IMR-90 (cell line): ENCODE results near the gene CENPF. TPM values are rescaled to one million over a fixed set of nuclear protein-coding genes. Genes with fewer than 3 reads are reported as not detected.

Experiments used
- ATAC-seq: fragments of 200-7000 bp; cut with Tn5 transposase; 2 replicates; pipeline ENCODE4 v1.9.1; 2020; ENCODE audit warnings: low read depth, mild to moderate bottlenecking, moderate library complexity
- BruUV-seq: library from RNA; stranded (reverse); fragments of 400-500 nt; replicated peaks from 2 replicates; lab custom pipeline; 2021; lab: Mats Ljungman, UMichigan
- CTCF ChIA-PET: fragments of 300-600 bp; formaldehyde crosslinking; extraction: SDS; loops from one replicate; lab custom pipeline; 2021; ENCODE audit warnings: antibody characterized with exemption; lab: Yijun Ruan, JAX
- POLR2A ChIA-PET: fragments of 300-600 bp; sonication (Branson Sonifier 250); formaldehyde crosslinking; loops from one replicate; lab custom pipeline; 2022; ENCODE audit warnings: antibody characterized with exemption; ENCODE audit not compliant: unreplicated experiment; lab: Charles Lee
- DNase-seq: peaks from one replicate; pipeline ENCODE4 v3.0.0; 2013
- H2AFZ ChIP-seq: replicated peaks from 2 replicates; pipeline ENCODE3; 2013; ENCODE audit warnings: low read length, mild to moderate bottlenecking; ENCODE audit not compliant: poor library complexity
- H2AK5ac ChIP-seq: 2 replicates; pipeline ENCODE4 v1.6.1; 2013; ENCODE audit warnings: low read depth, low read length, inconsistent platforms
- H2AK9ac ChIP-seq: replicated peaks from 2 replicates; pipeline ENCODE3; 2013; ENCODE audit warnings: mild to moderate bottlenecking, low read depth, low read length, moderate library complexity; ENCODE audit not compliant: poor library complexity
- H2BK120ac ChIP-seq: 2 replicates; pipeline ENCODE4 v1.6.1; 2013; ENCODE audit warnings: low read depth, low read length, inconsistent platforms
- H2BK15ac ChIP-seq: 3 replicates; pipeline ENCODE4 v1.6.1; 2013; ENCODE audit warnings: low read depth, low read length, inconsistent platforms
- H2BK20ac ChIP-seq: 2 replicates; pipeline ENCODE4 v1.6.1; 2013; ENCODE audit warnings: low read depth, mild to moderate bottlenecking, inconsistent platforms, low read length, moderate library complexity
- H2BK5ac ChIP-seq: 2 replicates; pipeline ENCODE4 v1.6.1; 2013; ENCODE audit warnings: mild to moderate bottlenecking, low read depth, low read length, inconsistent platforms; ENCODE audit not compliant: poor library complexity, severe bottlenecking
- H3K14ac ChIP-seq: replicated peaks from 2 replicates; pipeline ENCODE4 v1.6.1; 2013; ENCODE audit warnings: low read depth, low read length, inconsistent platforms
- H3K18ac ChIP-seq: 2 replicates; pipeline ENCODE4 v1.6.1; 2013; ENCODE audit warnings: low read depth, low read length, control low read depth
- H3K23ac ChIP-seq: 2 replicates; pipeline ENCODE4 v1.6.1; 2013; ENCODE audit warnings: low read depth, low read length, inconsistent platforms
- H3K27ac ChIP-seq: 2 replicates; pipeline ENCODE4 v1.5.1; 2013; ENCODE audit warnings: mild to moderate bottlenecking, control low read depth, low read length; ENCODE audit not compliant: insufficient read depth
- H3K27me3 ChIP-seq: 2 replicates; pipeline ENCODE4 v1.6.1; 2013; ENCODE audit warnings: low read length; ENCODE audit not compliant: control insufficient read depth, insufficient read depth
- H3K36me3 ChIP-seq: 2 replicates; pipeline ENCODE4 v1.6.1; 2013; ENCODE audit warnings: low read length, mixed read lengths; ENCODE audit not compliant: control insufficient read depth, insufficient read depth
- H3K4ac ChIP-seq: 2 replicates; pipeline ENCODE4 v1.6.1; 2013; ENCODE audit warnings: low read depth, low read length, inconsistent platforms
- H3K4me1 ChIP-seq: 2 replicates; pipeline ENCODE4 v1.6.1; 2013; ENCODE audit warnings: low read length, mixed read lengths; ENCODE audit not compliant: control insufficient read depth, insufficient read depth
- H3K4me2 ChIP-seq: 2 replicates; pipeline ENCODE4 v1.6.1; 2013; ENCODE audit warnings: low read depth, mild to moderate bottlenecking, control low read depth, low read length, moderate library complexity
- H3K4me3 ChIP-seq: 2 replicates; pipeline ENCODE4 v1.5.1; 2013; ENCODE audit warnings: low read depth, mild to moderate bottlenecking, control low read depth, low read length, moderate library complexity; ENCODE audit not compliant: insufficient read depth
- H3K56ac ChIP-seq: 2 replicates; pipeline ENCODE4 v1.6.1; 2013; ENCODE audit warnings: low read length, inconsistent platforms; ENCODE audit not compliant: insufficient read depth; ENCODE audit errors: extremely low read depth
- H3K79me1 ChIP-seq, 2 experiments: 2 replicates each; pipeline ENCODE4 v1.6.1; 2013; ENCODE audit warnings: low read length in 2 of 2, inconsistent platforms in 1 of 2, low read depth in 1 of 2
- H3K9ac ChIP-seq: 2 replicates; pipeline ENCODE4 v1.6.1; 2013; ENCODE audit warnings: low read depth, low read length, control low read depth
- H3K9me1 ChIP-seq: 2 replicates; pipeline ENCODE4 v1.6.1; 2013; ENCODE audit warnings: low read length, inconsistent platforms; ENCODE audit not compliant: insufficient read depth
- H3K9me3 ChIP-seq: 2 replicates; pipeline ENCODE4 v1.6.1; 2013; ENCODE audit warnings: low read length; ENCODE audit not compliant: control insufficient read depth, insufficient read depth
- H4K20me1 ChIP-seq: 2 replicates; pipeline ENCODE4 v1.6.1; 2013; ENCODE audit warnings: low read length, inconsistent platforms; ENCODE audit not compliant: insufficient read depth
- H4K5ac ChIP-seq: 2 replicates; pipeline ENCODE4 v1.6.1; 2013; ENCODE audit warnings: mild to moderate bottlenecking, low read depth, low read length, control low read depth
- H4K8ac ChIP-seq, 2 experiments: 2 replicates each; pipeline ENCODE4 v1.6.1; 2013; ENCODE audit warnings: low read depth in 2 of 2, low read length in 2 of 2, control low read depth in 1 of 2, inconsistent platforms in 1 of 2
- H4K91ac ChIP-seq: 2 replicates; pipeline ENCODE4 v1.6.1; 2013; ENCODE audit warnings: low read depth, low read length, inconsistent platforms; ENCODE audit not compliant: insufficient read depth
- CHD1 ChIP-seq: IDR thresholded peaks from 2 replicates; pipeline ENCODE4 v1.6.1; 2012; ENCODE audit warnings: low read depth, low read length, improper control_type of control experiment
- FOS ChIP-seq: fragments of 150-350 bp; IDR thresholded peaks from 2 replicates; pipeline ENCODE4 v1.6.1; 2016; ENCODE audit warnings: low read depth, low read length
- MAFK ChIP-seq: IDR thresholded peaks from 2 replicates; pipeline ENCODE4 v1.6.1; 2012; ENCODE audit warnings: low read depth, low read length, improper control_type of control experiment
- MAZ ChIP-seq: IDR thresholded peaks from 2 replicates; pipeline ENCODE4 v1.6.1; 2012; ENCODE audit warnings: low read depth, mild to moderate bottlenecking, low read length, improper control_type of control experiment, moderate library complexity, borderline replicate concordance
- MXI1 ChIP-seq: IDR thresholded peaks from 2 replicates; pipeline ENCODE4 v1.6.1; 2012; ENCODE audit warnings: low read depth, mild to moderate bottlenecking, low read length, moderate library complexity, borderline replicate concordance
- POLR2A ChIP-seq: IDR thresholded peaks from 2 replicates; pipeline ENCODE4 v1.6.1; 2012; ENCODE audit warnings: mild to moderate bottlenecking, low read depth, low read length
- RFX5 ChIP-seq: IDR thresholded peaks from 2 replicates; pipeline ENCODE4 v1.8.0; 2012; ENCODE audit warnings: low read depth, mild to moderate bottlenecking, low read length, moderate library complexity
- WGBS, 2 experiments: methylation state at CpG; one replicate each; pipeline versions ENCODE4 v1.1.5 to v1.1.7; 2013; ENCODE audit warnings: missing lambda C conversion rate in 2 of 2; ENCODE audit not compliant: insufficient read length in 1 of 2; ENCODE audit errors: extremely low coverage in 2 of 2; 5-methylcytosine and 5-hydroxymethylcytosine counted together
- dilution Hi-C: fragments of 300-500 bp; cut with HindIII; formaldehyde crosslinking; loops from one replicate; pipeline ENCODE4 v1.14.3; 2018; ENCODE audit warnings: low sequenced_read_pairs; ENCODE audit not compliant: unreplicated experiment
- in situ Hi-C: fragments of 300-500 bp; cut with MboI; formaldehyde crosslinking; loops from 3 replicates; pipeline ENCODE4 v1.14.3; 2019; ENCODE audit warnings: low sequenced_read_pairs, inconsistent platforms, mixed read lengths
- intact Hi-C: fragments of 100-400 bp; cut with micrococcal nuclease; formaldehyde crosslinking; loops from 2 replicates; pipeline ENCODE4 v1.10.0; 2022
- polyA plus RNA-seq, 3 experiments: library from polyadenylated mRNA; depleted of rRNA; stranded (reverse); fragments of >200 nt; gene quantifications; 2 replicates each; pipeline ENCODE4 v1.2.3, GENCODE V29; 2012; ENCODE audit warnings: low replicate concordance in 1 of 3
- total RNA-seq: library from RNA; depleted of rRNA; stranded (reverse); fragments of >200 nt; gene quantifications from 2 replicates; pipeline ENCODE4 v1.2.3, GENCODE V29; 2012
- TF ChIP-seq, protein P1 (sequence below): fragments of 150-350 bp; IDR thresholded peaks from 2 replicates; pipeline ENCODE4 v1.6.1; 2016; ENCODE audit warnings: low read depth, mild to moderate bottlenecking, low read length, moderate library complexity, borderline replicate concordance
- TF ChIP-seq, protein P2 (sequence below): fragments of 150-350 bp; IDR thresholded peaks from 2 replicates; pipeline ENCODE4 v1.6.1; 2017; ENCODE audit warnings: mild to moderate bottlenecking, antibody characterized with exemption, low read length, low read depth

CENPF gene
- total and polyA plus RNA-seq, 2 of the 4 experiments (the other 2 are of a cell fraction), result 20.9 to 51.8 TPM

GRCh38 chr1:214569357-214570004 is 33.5 kb upstream of the CENPF start:
- H2BK120ac ChIP-seq, result peak overlapping the region; percentile 86
- H2AFZ ChIP-seq, result peak overlapping the region; percentile 68
- dilution Hi-C loops, result no loop called here
- H3K18ac ChIP-seq, result peak overlapping the region; percentile 84; the same call in 1 of the 2 replicates
- peaks cover 3% of the 10 kb centered on the region for H3K9me1 ChIP-seq
- H3K4me1 ChIP-seq, result peaks cover 14% of the 10 kb centered on the region
- peak; percentile 82 for DNase-seq
- H3K9ac ChIP-seq, result no peak overlapping the region
- WGBS, 2 experiments, result 100% methylated on average over 1 of the region's 2 CpGs; no CpG with 5 or more reads in 1 of the 2 experiments
- no peaks in the 10 kb centered on the region for H4K20me1 ChIP-seq
- H3K23ac ChIP-seq, result peak overlapping the region; percentile 82; the same call in 1 of the 2 replicates
- TF ChIP-seq MXI1 (no peak), RFX5 (no peak), CHD1 (no peak), MAZ (no peak), MAFK (0 out of 2 replicates have a peak, but pooled peaks have one; percentile 11), POLR2A (no peak), FOS (peak; percentile 27; the same call in 1 of the 2 replicates)
- TF ChIP-seq, protein P1, sequence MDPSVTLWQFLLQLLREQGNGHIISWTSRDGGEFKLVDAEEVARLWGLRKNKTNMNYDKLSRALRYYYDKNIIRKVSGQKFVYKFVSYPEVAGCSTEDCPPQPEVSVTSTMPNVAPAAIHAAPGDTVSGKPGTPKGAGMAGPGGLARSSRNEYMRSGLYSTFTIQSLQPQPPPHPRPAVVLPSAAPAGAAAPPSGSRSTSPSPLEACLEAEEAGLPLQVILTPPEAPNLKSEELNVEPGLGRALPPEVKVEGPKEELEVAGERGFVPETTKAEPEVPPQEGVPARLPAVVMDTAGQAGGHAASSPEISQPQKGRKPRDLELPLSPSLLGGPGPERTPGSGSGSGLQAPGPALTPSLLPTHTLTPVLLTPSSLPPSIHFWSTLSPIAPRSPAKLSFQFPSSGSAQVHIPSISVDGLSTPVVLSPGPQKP, result no peak
- TF ChIP-seq, protein P2, sequence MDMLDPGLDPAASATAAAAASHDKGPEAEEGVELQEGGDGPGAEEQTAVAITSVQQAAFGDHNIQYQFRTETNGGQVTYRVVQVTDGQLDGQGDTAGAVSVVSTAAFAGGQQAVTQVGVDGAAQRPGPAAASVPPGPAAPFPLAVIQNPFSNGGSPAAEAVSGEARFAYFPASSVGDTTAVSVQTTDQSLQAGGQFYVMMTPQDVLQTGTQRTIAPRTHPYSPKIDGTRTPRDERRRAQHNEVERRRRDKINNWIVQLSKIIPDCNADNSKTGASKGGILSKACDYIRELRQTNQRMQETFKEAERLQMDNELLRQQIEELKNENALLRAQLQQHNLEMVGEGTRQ, result no peak
- H2BK5ac ChIP-seq, result peak overlapping the region; percentile 96
- H3K79me1 ChIP-seq, result peaks cover 0 to 7% of the 10 kb centered on the region in 2 experiments; a peak in 2 of 4 replicates
- H3K9me3 ChIP-seq, result no peaks in the 10 kb centered on the region
- peak overlapping the region; percentile 74 for H4K91ac ChIP-seq
- H3K4ac ChIP-seq, result peak overlapping the region; percentile 88
- no peak overlapping the region for H3K56ac ChIP-seq
- H2BK20ac ChIP-seq, result peak overlapping the region; percentile 73
- in situ Hi-C loops, result no loop called here
- no peaks in the 10 kb centered on the region for H3K27me3 ChIP-seq
- H3K36me3 ChIP-seq, result no peaks in the 10 kb centered on the region
- ChIA-PET CTCF (no interaction called here), POLR2A (no interaction called here)
- H2BK15ac ChIP-seq, result peak overlapping the region; percentile 97; the same call in 1 of the 3 replicates
- BruUV-seq, result no TSS peak
- H4K8ac ChIP-seq, result peak overlapping the region; percentile 79 to 86; a peak in 3 of 4 replicates
- H2AK9ac ChIP-seq, result no peak overlapping the region
- H3K14ac ChIP-seq, result peak overlapping the region; percentile 92
- H4K5ac ChIP-seq, result peak overlapping the region; percentile 73; the same call in 1 of the 2 replicates
- H3K27ac ChIP-seq, result peak overlapping the region; percentile 57
- peak; percentile 72 for ATAC-seq
- intact Hi-C loops, result no loop called here
- H3K4me2 ChIP-seq, result peak overlapping the region; percentile 51
- H2AK5ac ChIP-seq, result peak overlapping the region; percentile 95
- H3K4me3 ChIP-seq, result no peak overlapping the region
